Activated T-cell treated with anti-CD3 and anti-CD28 coated beads, Interleukin-2, amount 50 U/mL, for 72 hours (primary cell): ENCODE data around the gene TTLL6. TPM values are rescaled to one million over a fixed set of nuclear protein-coding genes. Genes with fewer than 3 reads are reported as not detected.

ENCODE experiments used
- ATAC-seq, 2 donors: fragments of 150-1000 bp; cut with Tn5 transposase; replicated peaks in 1 of 2; 2 replicates each; pipeline ENCODE4 v1.10.0; 2021; ENCODE audit warnings: moderate library complexity in 2 of 2, mild to moderate bottlenecking in 1 of 2
- DNase-seq, 2 donors: peaks; one replicate each; pipeline ENCODE4 v3.0.0; 2021 to 2022; ENCODE audit warnings: mixed read lengths in 1 of 2
- H3K27ac Mint-ChIP-seq: one replicate; pipeline ENCODE4 v1.8.0; 2022; ENCODE audit warnings: mild to moderate bottlenecking, moderate library complexity, mixed read lengths
- H3K27me3 Mint-ChIP-seq: one replicate; pipeline ENCODE4 v1.8.0; 2022; ENCODE audit warnings: low read depth, mixed read lengths
- H3K36me3 Mint-ChIP-seq, 2 donors: one replicate each; pipeline ENCODE4 v1.8.0; 2022; ENCODE audit warnings: mixed read lengths in 2 of 2, mild to moderate bottlenecking in 1 of 2; ENCODE audit not compliant: insufficient read depth in 2 of 2
- H3K4me1 Mint-ChIP-seq: one replicate; pipeline ENCODE4 v1.8.0; 2022; ENCODE audit warnings: low read depth, mixed read lengths
- H3K4me3 Mint-ChIP-seq, 2 donors: one replicate each; pipeline ENCODE4 v1.8.0; 2022; ENCODE audit warnings: mild to moderate bottlenecking in 2 of 2, mixed read lengths in 2 of 2, moderate library complexity in 2 of 2
- H3K9me3 Mint-ChIP-seq, 2 donors: one replicate each; pipeline ENCODE4 v1.8.0; 2022; ENCODE audit warnings: mixed read lengths in 2 of 2
- total RNA-seq, 2 donors: library from RNA; stranded (reverse); gene quantifications; one replicate each; pipeline ENCODE4 v1.2.3, GENCODE V29; 2022

The TTLL6 gene
- total RNA-seq, 2 donors from 2014 or later = not detected

DNA sequence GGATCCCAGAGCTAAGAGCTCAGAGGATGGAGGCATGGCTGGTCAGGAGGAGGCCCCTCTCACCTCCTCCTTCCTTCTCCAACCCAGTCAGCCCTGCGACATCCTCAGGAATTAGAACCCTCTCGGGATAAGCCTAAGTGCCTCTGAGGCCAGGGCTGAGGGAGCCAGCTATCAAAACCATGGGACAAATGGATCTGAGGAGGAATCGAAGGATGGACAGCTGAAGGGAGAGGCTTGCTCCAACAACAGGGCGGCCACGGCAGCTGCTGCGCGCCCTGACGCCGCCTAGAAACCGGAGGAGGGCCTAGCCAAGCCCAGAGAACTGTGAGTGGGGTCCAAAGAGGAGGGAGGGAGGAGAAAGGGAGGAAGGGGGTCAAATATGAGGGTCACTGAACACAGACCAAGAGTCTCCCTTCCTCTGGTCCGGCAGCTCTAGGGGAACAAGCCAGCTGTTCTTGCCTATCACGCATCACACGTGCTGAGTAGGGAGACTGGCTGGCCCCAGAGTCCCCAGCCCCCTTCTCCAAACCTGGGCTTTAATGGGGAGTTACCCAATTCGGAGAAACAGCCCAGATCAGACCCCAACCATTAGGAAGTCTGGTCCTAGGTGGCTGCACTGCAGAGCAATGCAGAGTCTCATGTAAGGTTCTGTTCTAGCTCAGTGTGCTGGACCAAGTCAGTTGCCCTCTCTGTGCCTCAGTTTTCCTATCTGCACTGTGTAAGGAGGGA lies 82.5 kb downstream of the TTLL6 start:
- Mint-ChIP-seq H3K27ac (no peak overlapping the region), H3K27me3 (peaks cover 100% of the 10 kb centered on the region), H3K36me3 (peaks cover 0 to 2% of the 10 kb centered on the region in 2 donors), H3K4me3 (no peak overlapping the region), H3K9me3 (no peaks in the 10 kb centered on the region), H3K4me1 (peaks cover 27% of the 10 kb centered on the region)
- ATAC-seq (no peak), DNase-seq (no peak)

GRCh38 chr17:48733632-48734328 lies 83.2 kb downstream of the TTLL6 start:
- H3K4me3 Mint-ChIP-seq = peak overlapping the region; percentile 65 to 86
- DNase-seq (no peak), ATAC-seq (no peak)
- no peak overlapping the region for H3K27ac Mint-ChIP-seq
- H3K36me3 Mint-ChIP-seq = peaks cover 0 to 2% of the 10 kb centered on the region in 2 donors
- H3K27me3 Mint-ChIP-seq = peaks cover 100% of the 10 kb centered on the region
- no peaks in the 10 kb centered on the region for H3K9me3 Mint-ChIP-seq
- peaks cover 27% of the 10 kb centered on the region for H3K4me1 Mint-ChIP-seq

DNA sequence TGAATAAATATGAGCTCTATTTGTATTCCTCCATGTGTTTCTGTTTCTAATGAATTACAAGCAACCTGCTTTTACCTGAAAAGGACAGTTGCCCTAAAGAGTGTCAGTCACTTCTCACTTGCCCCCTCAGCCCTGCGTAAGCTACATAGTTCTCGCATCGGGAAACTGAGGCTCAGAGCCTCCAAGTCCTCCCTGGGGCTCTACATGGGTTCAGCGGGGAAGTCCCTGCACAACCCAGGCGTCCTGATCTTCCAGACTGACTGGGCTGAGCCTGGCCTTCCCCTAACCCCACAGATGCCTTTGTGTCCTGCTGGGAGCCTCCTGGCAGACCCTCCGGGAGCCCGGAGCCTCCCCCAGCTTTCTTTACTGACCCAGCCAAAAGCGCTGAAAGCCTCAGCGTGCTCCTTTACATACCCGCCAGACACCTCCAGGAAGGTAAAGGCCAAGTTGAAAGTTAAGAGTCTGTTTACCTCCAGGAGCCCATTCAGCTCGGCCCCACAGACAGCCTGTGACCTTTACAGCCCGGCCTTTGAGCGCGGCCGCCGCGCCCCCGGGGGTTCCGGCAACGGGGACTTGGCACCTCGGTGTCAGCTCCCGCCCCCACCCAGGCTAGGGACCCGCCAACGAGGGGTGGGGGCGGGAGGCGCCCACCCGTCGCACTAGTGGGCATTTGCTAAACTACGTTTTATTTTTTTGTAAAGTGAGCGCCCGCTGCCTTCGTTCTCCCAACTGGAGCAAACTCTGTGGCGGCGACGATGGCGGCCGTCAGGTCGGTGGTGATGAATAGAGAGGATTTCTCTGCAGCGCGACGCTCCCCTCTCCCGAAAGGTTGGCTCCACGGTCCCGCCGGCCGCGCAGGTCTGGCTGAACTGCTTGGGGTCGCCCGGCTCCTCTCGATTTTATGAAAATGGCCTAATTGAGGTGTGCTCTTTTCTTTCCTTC lies 84.1 kb downstream of the TTLL6 start:
- H3K27me3 Mint-ChIP-seq = peaks cover 99% of the 10 kb centered on the region
- no peaks in the 10 kb centered on the region for H3K9me3 Mint-ChIP-seq
- no peak for ATAC-seq
- H3K4me1 Mint-ChIP-seq = peaks cover 32% of the 10 kb centered on the region
- H3K36me3 Mint-ChIP-seq = peaks cover 0 to 2% of the 10 kb centered on the region in 2 donors
- no peak overlapping the region for H3K27ac Mint-ChIP-seq
- DNase-seq = no peak
- peak overlapping the region; percentile 65 to 86 for H3K4me3 Mint-ChIP-seq

GRCh38 chr17:48731355-48731754 lies 85.7 kb downstream of the TTLL6 start:
- DNase-seq = no peak
- peaks cover 34% of the 10 kb centered on the region for H3K4me1 Mint-ChIP-seq
- H3K36me3 Mint-ChIP-seq = peaks cover 0 to under 1% of the 10 kb centered on the region in 2 donors
- H3K4me3 Mint-ChIP-seq = no peak overlapping the region
- peaks cover 99% of the 10 kb centered on the region for H3K27me3 Mint-ChIP-seq
- no peak for ATAC-seq
- no peaks in the 10 kb centered on the region for H3K9me3 Mint-ChIP-seq
- H3K27ac Mint-ChIP-seq = no peak overlapping the region

DNA sequence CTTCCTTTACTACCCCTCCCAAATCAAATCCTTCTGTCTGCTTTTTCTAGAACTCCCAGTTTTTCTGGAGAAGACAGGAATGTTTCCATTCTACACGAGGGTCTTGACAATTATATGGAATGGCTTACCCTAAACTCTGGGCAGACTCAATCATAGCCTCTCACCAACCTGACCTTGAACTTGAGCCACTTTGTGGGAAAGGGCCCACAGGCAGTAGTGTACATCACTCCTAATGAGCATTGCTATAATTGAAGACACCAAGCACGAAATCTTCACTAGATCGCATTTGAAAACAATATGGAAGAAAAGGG lies 86.8 kb downstream of the TTLL6 start:
- H3K4me1 Mint-ChIP-seq = peaks cover 43% of the 10 kb centered on the region
- DNase-seq (no peak), ATAC-seq (no peak)
- no peak overlapping the region for H3K4me3 Mint-ChIP-seq
- peaks cover 99% of the 10 kb centered on the region for H3K27me3 Mint-ChIP-seq
- H3K9me3 Mint-ChIP-seq = no peaks in the 10 kb centered on the region
- no peak overlapping the region for H3K27ac Mint-ChIP-seq
- H3K36me3 Mint-ChIP-seq = no peaks in the 10 kb centered on the region

GRCh38 chr17:48729335-48730239 lies 87.4 kb downstream of the TTLL6 start:
- peaks cover 99% of the 10 kb centered on the region for H3K27me3 Mint-ChIP-seq
- H3K4me1 Mint-ChIP-seq = peaks cover 49% of the 10 kb centered on the region
- peak overlapping the region in 1 of 2 donors; percentile 80 for H3K4me3 Mint-ChIP-seq
- H3K36me3 Mint-ChIP-seq = no peaks in the 10 kb centered on the region
- ATAC-seq (no peak), DNase-seq (no peak)
- no peaks in the 10 kb centered on the region for H3K9me3 Mint-ChIP-seq
- no peak overlapping the region for H3K27ac Mint-ChIP-seq

- peak; percentile 46 to 56 for DNase-seq
- Mint-ChIP-seq H3K4me3 (peak within 1 kb of the TSS; percentile 67 to 80), H3K27me3 (peaks cover 99% of the 10 kb centered on the region), H3K36me3 (no peaks in the 10 kb centered on the region), H3K9me3 (no peaks in the 10 kb centered on the region), H3K27ac (no peak within 1 kb of the TSS), H3K4me1 (peaks cover 52% of the 10 kb centered on the region)
- ATAC-seq = no peak
These were observed 88.5 kb downstream of the TTLL6 start, which contains the start of gene HOXB13 for GRCh38 chr17:48728232-48729231. HOXB13 (minus strand) TSS chr17:48728750; CDS start chr17:48728593, 157 bp downstream.

- no peaks in the 10 kb centered on the region for H3K36me3 Mint-ChIP-seq
- no peak overlapping the region for H3K27ac Mint-ChIP-seq
- DNase-seq (no peak), ATAC-seq (no peak)
- peaks cover 54% of the 10 kb centered on the region for H3K4me1 Mint-ChIP-seq
- H3K27me3 Mint-ChIP-seq = peaks cover 99% of the 10 kb centered on the region
- peak overlapping the region; percentile 67 to 80 for H3K4me3 Mint-ChIP-seq
- H3K9me3 Mint-ChIP-seq = no peaks in the 10 kb centered on the region
These were observed 89.4 kb downstream of the TTLL6 start for GRCh38 chr17:48727415-48728175.

GRCh38 chr17:48726916-48727286 lies 90.1 kb downstream of the TTLL6 start:
- Mint-ChIP-seq H3K36me3 (no peaks in the 10 kb centered on the region), H3K27ac (no peak overlapping the region), H3K9me3 (no peaks in the 10 kb centered on the region), H3K27me3 (peaks cover 99% of the 10 kb centered on the region), H3K4me3 (no peak overlapping the region), H3K4me1 (peaks cover 60% of the 10 kb centered on the region)
- no peak for ATAC-seq
- DNase-seq = no peak

- Mint-ChIP-seq H3K4me1 (peaks cover 60% of the 10 kb centered on the region), H3K9me3 (no peaks in the 10 kb centered on the region), H3K27ac (no peak overlapping the region), H3K36me3 (no peaks in the 10 kb centered on the region), H3K27me3 (peaks cover 99% of the 10 kb centered on the region), H3K4me3 (no peak overlapping the region)
- ATAC-seq = no peak
- DNase-seq = no peak
These were observed 90.7 kb downstream of the TTLL6 start for GRCh38 chr17:48726114-48726915.
